ENCODE measurements around the gene VOPP1.

VOPP1 gene

DNA sequence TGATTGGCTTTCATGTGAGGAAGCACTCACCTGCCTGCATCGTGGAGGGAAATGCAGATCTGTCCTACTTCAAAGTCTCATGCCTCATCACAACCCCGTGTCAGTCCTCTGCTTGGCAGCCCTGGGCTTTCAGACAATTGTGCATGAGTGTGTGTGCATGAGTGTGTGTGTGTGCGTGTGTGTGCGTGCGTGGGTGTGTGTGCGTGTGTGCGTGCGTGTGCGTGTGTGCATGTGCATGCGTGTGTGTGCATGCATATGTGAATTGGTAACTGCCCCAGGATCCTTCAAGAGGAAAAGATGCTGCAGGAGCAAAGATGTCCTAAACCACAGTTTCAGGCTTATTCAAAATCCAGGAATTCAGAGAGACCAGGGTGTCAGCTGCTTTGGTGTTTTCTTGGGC is 135.8 kb downstream of the VOPP1 start:
- no peaks in the 10 kb centered on the region for H3K27me3 ChIP-seq (ENCODE audit: insufficient read depth, low read length)
- no peaks in the 10 kb centered on the region for H3K79me2 ChIP-seq (ENCODE audit: control insufficient read depth, insufficient read depth, low read length, unreplicated experiment)
- no peak overlapping the region for H2AFZ ChIP-seq (ENCODE audit: low read length, unreplicated experiment)
- H3K4me1 ChIP-seq (ENCODE audit: control insufficient read depth, insufficient read depth, low read length, unreplicated experiment), result peaks cover 3% of the 10 kb centered on the region
- H3K27ac ChIP-seq (ENCODE audit: low read depth, low read length), result no peak overlapping the region
- H3K36me3 ChIP-seq (ENCODE audit: insufficient read depth, low read length), result no peaks in the 10 kb centered on the region
- H3K4me3 ChIP-seq (ENCODE audit: low read depth, low read length), result no peak overlapping the region

DNA sequence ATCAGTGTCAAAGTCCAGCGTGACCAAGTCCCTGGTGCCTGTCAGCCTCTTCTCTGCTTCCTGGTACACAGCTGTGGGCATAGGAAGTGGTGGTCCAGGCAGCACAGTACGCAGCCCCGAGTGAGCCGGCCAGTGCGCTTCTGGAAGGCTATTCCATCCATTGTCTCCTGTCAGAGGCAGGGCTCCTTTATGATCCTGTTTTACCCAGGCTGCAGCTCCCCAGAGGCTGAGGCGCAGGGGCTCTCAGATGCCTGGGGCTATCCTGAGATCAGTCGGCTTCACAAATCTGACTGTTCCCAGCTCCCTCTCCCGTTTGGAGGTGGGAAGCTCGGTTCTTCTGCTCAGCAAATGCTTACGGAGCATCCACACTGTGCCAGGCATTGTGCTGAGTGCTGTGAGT is 136.8 kb downstream of the VOPP1 start:
- no peaks in the 10 kb centered on the region for H3K27me3 ChIP-seq (ENCODE audit: insufficient read depth, low read length)
- no peak overlapping the region for H3K27ac ChIP-seq (ENCODE audit: low read depth, low read length)
- no peak overlapping the region for H3K4me3 ChIP-seq (ENCODE audit: low read depth, low read length)
- H2AFZ ChIP-seq (ENCODE audit: low read length, unreplicated experiment), result no peak overlapping the region
- no peaks in the 10 kb centered on the region for H3K79me2 ChIP-seq (ENCODE audit: control insufficient read depth, insufficient read depth, low read length, unreplicated experiment)
- no peaks in the 10 kb centered on the region for H3K4me1 ChIP-seq (ENCODE audit: control insufficient read depth, insufficient read depth, low read length, unreplicated experiment)
- H3K36me3 ChIP-seq (ENCODE audit: insufficient read depth, low read length), result no peaks in the 10 kb centered on the region

DNA sequence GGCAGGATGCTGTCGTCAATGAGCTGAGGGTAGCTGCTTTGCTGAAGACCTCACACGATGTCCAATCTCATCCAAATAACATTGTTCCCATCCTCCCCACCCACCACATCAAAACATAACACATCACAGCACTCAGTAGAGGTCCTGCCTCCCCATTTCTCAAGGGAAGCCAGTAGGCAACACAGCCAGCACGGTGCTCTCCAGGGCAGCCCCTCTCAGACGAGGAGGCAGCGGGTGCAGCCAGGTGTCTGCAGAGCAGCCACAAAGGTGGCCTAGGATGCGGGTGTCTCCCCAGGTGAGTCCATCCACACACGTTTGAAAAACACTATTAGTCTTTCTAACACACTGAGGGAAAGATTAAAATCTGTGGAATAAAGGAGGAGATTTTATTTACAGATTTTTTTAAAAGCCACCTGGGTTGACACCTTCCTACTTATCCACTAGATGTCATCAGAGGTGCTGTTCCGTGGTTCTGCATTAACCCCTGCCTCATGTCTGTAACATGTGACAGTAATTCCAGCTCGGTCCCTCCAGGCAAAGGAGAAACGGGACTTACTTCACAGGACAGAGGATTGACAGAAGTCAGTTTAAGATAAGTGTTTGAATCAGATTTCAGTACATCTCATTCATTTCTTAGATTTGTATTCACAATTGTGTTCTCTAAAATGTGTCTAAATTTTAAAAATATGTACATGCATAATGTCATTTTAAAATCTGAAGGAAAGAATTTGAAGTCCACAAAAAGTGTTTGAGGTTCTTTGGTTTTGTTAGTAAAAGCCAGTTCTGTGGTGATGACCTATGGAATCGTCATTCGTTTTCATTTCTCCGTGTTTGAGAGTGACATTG is 139.1 kb downstream of the VOPP1 start:
- Histone ChIP-seq H3K4me1 (ENCODE audit: control insufficient read depth, insufficient read depth, low read length, unreplicated experiment) (no peaks in the 10 kb centered on the region), H3K36me3 (ENCODE audit: insufficient read depth, low read length) (no peaks in the 10 kb centered on the region), H3K4me3 (ENCODE audit: low read depth, low read length) (no peak overlapping the region), H3K27me3 (ENCODE audit: insufficient read depth, low read length) (no peaks in the 10 kb centered on the region), H2AFZ (ENCODE audit: low read length, unreplicated experiment) (no peak overlapping the region), H3K79me2 (ENCODE audit: control insufficient read depth, insufficient read depth, low read length, unreplicated experiment) (no peaks in the 10 kb centered on the region), H3K27ac (ENCODE audit: low read depth, low read length) (no peak overlapping the region)

DNA sequence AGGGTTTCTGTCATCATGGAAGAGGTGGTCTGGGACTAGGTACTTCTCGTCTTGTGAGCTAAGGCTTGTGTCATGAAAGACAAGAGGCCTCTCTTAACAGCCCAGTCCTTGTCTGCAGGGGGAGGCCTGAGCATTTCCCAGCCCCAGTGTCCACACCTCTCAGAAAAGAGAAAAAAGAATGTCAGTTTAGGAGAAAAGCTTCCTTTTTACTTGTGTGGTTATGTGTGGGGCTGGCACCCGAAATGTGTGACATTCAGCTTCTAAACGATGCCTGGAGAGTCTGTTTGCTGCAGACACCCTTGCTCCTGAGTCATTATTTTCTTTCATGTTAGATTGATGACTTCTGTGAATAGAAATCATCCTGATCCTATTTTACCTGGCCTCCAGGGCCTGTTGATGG is 139.8 kb downstream of the VOPP1 start:
- no peak overlapping the region for H3K27ac ChIP-seq (ENCODE audit: low read depth, low read length)
- no peaks in the 10 kb centered on the region for H3K4me1 ChIP-seq (ENCODE audit: control insufficient read depth, insufficient read depth, low read length, unreplicated experiment)
- no peaks in the 10 kb centered on the region for H3K79me2 ChIP-seq (ENCODE audit: control insufficient read depth, insufficient read depth, low read length, unreplicated experiment)
- H3K4me3 ChIP-seq (ENCODE audit: low read depth, low read length), result no peak overlapping the region
- H3K27me3 ChIP-seq (ENCODE audit: insufficient read depth, low read length), result no peaks in the 10 kb centered on the region
- H3K36me3 ChIP-seq (ENCODE audit: insufficient read depth, low read length), result no peaks in the 10 kb centered on the region
- no peak overlapping the region for H2AFZ ChIP-seq (ENCODE audit: low read length, unreplicated experiment)

DNA sequence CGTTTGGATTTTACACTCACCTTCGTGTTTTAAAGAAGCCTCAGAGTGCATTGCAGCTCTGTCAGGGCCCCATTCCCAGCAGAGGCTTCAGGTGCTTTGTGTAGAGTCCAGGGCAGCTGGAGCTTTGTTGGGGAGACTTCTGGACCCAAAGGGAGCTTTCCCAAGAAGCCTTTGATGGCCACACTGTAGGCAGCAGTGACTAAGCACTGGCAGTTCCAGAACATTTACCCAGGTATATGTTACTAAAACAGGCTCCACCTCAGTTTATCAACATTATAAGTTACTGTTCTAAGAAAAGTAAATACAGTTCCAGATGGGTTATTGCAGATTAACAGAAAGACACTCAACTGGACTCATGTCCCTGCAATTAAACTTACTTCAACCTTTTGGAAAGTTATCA is 140.4 kb downstream of the VOPP1 start:
- Histone ChIP-seq H3K36me3 (ENCODE audit: insufficient read depth, low read length) (no peaks in the 10 kb centered on the region), H3K27me3 (ENCODE audit: insufficient read depth, low read length) (no peaks in the 10 kb centered on the region), H3K79me2 (ENCODE audit: control insufficient read depth, insufficient read depth, low read length, unreplicated experiment) (no peaks in the 10 kb centered on the region), H2AFZ (ENCODE audit: low read length, unreplicated experiment) (no peak overlapping the region), H3K4me1 (ENCODE audit: control insufficient read depth, insufficient read depth, low read length, unreplicated experiment) (no peaks in the 10 kb centered on the region), H3K4me3 (ENCODE audit: low read depth, low read length) (no peak overlapping the region), H3K27ac (ENCODE audit: low read depth, low read length) (no peak overlapping the region)

DNA sequence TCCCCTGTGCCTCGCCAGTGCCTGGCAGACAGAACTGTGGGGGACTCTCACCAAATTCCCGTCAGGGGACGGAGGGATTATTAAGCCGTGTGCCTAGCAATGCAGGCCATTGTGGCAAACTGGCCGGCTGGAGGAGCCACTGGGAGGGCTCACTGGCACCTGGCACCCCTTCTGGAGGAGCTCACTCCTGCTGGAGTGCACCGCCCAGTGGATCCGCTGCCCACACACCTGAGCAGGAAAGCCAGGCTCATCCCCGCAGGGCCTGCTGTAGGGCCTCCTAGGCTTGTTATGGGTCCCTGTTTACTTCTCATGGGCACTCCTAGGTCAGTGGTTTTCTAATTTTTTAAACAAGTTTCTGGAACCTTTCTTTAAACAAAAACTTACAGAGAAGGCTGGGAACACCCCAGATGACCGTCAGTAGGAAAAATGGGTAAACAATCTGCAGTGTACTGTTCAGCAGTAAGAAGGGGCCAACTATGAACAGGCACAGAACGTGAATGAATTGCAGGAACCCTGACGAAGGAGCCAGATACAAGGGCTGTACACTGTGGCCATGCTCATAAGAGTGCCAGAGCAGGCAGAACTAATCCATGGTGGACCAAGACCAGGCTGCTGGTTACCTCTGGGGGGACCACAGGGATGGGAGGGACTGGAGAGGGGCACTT is 142.3 kb downstream of the VOPP1 start:
- H2AFZ ChIP-seq (ENCODE audit: low read length, unreplicated experiment), result no peak overlapping the region
- H3K79me2 ChIP-seq (ENCODE audit: control insufficient read depth, insufficient read depth, low read length, unreplicated experiment), result no peaks in the 10 kb centered on the region
- H3K27me3 ChIP-seq (ENCODE audit: insufficient read depth, low read length), result no peaks in the 10 kb centered on the region
- H3K4me3 ChIP-seq (ENCODE audit: low read depth, low read length), result no peak overlapping the region
- H3K4me1 ChIP-seq (ENCODE audit: control insufficient read depth, insufficient read depth, low read length, unreplicated experiment), result no peaks in the 10 kb centered on the region
- H3K36me3 ChIP-seq (ENCODE audit: insufficient read depth, low read length), result peaks cover 4% of the 10 kb centered on the region; the same call in 1 of the 2 replicates
- no peak overlapping the region for H3K27ac ChIP-seq (ENCODE audit: low read depth, low read length)

DNA sequence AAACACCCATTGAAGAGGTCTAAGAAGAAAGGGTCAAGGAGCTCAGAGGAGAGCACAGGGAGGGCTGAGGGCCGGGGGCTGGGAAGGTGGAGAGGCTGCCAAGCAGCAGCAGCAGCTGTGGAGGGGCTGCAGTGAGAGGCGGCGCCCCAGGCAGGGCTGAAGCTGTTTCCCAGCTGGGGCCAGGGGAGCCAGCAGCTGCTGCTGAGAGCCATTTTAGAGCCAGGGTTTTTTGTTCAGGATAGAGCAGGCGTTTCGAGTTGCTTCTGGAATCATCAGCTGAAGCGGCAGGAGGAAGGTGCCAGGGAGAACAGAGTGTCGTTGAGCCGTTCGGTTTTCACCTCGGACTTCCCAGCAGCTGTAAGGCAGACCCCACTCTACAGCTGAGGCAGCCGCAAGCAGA is 144.5 kb downstream of the VOPP1 start:
- H3K79me2 ChIP-seq (ENCODE audit: control insufficient read depth, insufficient read depth, low read length, unreplicated experiment), result no peaks in the 10 kb centered on the region
- H3K4me3 ChIP-seq (ENCODE audit: low read depth, low read length), result no peak overlapping the region
- peaks cover 4% of the 10 kb centered on the region; the same call in 1 of the 2 replicates for H3K36me3 ChIP-seq (ENCODE audit: insufficient read depth, low read length)
- no peak overlapping the region for H3K27ac ChIP-seq (ENCODE audit: low read depth, low read length)
- H3K4me1 ChIP-seq (ENCODE audit: control insufficient read depth, insufficient read depth, low read length, unreplicated experiment), result peaks cover 13% of the 10 kb centered on the region
- no peak overlapping the region for H2AFZ ChIP-seq (ENCODE audit: low read length, unreplicated experiment)
- H3K27me3 ChIP-seq (ENCODE audit: insufficient read depth, low read length), result no peaks in the 10 kb centered on the region

DNA sequence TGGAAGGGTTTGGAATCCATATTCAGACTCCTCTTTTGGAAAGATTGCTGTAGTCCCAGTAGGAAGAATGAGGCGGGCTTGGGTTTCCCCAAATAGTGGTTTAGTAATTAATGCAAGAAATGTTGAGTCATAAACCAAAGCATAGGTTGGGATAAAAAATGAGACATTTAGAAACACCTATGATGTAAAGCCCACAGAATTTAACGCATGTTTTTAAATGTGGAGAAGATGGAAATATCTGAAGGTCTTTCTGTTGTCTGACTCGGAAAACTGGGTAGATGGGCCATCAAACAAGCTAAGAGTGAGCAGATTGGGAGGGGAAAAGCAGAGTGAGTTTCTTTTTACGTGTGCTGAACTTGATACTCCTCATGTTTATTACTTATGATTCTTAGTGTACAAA is 145.0 kb downstream of the VOPP1 start:
- H3K27ac ChIP-seq (ENCODE audit: low read depth, low read length), result no peak overlapping the region
- H3K27me3 ChIP-seq (ENCODE audit: insufficient read depth, low read length), result no peaks in the 10 kb centered on the region
- no peak overlapping the region for H3K4me3 ChIP-seq (ENCODE audit: low read depth, low read length)
- H2AFZ ChIP-seq (ENCODE audit: low read length, unreplicated experiment), result no peak overlapping the region
- peaks cover 13% of the 10 kb centered on the region for H3K4me1 ChIP-seq (ENCODE audit: control insufficient read depth, insufficient read depth, low read length, unreplicated experiment)
- H3K36me3 ChIP-seq (ENCODE audit: insufficient read depth, low read length), result peaks cover 4% of the 10 kb centered on the region; the same call in 1 of the 2 replicates
- no peaks in the 10 kb centered on the region for H3K79me2 ChIP-seq (ENCODE audit: control insufficient read depth, insufficient read depth, low read length, unreplicated experiment)

DNA sequence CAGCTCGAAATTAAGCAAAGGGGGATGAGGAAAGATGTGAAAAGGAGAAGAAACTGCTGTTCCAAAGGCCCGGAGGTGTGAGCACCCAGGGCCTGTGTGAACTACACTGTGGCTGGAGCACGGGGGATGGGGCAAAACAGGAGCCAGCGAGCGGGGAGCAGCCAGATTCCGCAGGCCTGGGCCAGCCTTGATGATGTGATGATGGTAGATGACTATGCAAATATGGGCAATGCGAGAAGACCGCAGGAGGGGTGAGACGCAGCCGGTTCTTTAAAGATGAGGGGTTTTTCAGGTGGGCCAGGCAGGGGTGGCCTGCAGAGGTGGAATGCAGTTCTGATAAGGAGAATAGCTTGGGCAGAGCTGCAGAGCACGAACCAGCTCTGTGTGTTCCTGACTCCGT is 145.6 kb downstream of the VOPP1 start:
- Histone ChIP-seq H3K4me1 (ENCODE audit: control insufficient read depth, insufficient read depth, low read length, unreplicated experiment) (peaks cover 13% of the 10 kb centered on the region), H3K27me3 (ENCODE audit: insufficient read depth, low read length) (no peaks in the 10 kb centered on the region), H2AFZ (ENCODE audit: low read length, unreplicated experiment) (no peak overlapping the region), H3K36me3 (ENCODE audit: insufficient read depth, low read length) (peaks cover 4% of the 10 kb centered on the region; the same call in 1 of the 2 replicates), H3K4me3 (ENCODE audit: low read depth, low read length) (no peak overlapping the region), H3K79me2 (ENCODE audit: control insufficient read depth, insufficient read depth, low read length, unreplicated experiment) (no peaks in the 10 kb centered on the region), H3K27ac (ENCODE audit: low read depth, low read length) (no peak overlapping the region)

DNA sequence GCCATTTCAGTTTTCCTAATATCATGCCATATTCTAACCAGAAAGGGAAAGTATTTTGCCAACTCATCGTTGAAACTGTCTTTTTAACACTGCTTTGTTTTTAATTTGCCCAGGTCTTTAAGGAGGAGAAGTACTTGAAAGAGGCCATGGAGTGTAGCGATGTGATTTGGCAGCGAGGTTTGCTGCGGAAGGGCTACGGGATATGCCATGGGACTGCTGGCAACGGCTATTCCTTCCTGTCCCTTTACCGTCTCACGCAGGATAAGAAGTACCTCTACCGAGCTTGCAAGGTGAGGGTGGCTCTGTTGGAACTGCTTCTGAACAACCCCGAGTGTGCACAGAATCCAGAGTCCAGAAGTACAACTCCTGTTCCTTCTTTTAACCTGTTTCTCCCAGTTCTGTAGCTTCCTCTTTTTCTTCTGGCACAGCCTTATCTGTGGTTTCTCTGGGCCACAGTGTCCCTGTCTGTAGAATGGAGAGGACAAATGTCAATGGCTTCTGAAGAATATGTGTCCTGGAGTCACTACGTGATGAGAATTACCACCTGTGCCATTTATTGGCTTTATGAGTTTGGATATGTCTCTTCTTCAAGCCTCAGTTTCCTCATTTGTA is 147.1 kb downstream of the VOPP1 start:
- H3K27me3 ChIP-seq (ENCODE audit: insufficient read depth, low read length), result no peaks in the 10 kb centered on the region
- H3K27ac ChIP-seq (ENCODE audit: low read depth, low read length), result no peak overlapping the region
- H3K79me2 ChIP-seq (ENCODE audit: control insufficient read depth, insufficient read depth, low read length, unreplicated experiment), result no peaks in the 10 kb centered on the region
- no peak overlapping the region for H2AFZ ChIP-seq (ENCODE audit: low read length, unreplicated experiment)
- no peak overlapping the region for H3K4me3 ChIP-seq (ENCODE audit: low read depth, low read length)
- H3K4me1 ChIP-seq (ENCODE audit: control insufficient read depth, insufficient read depth, low read length, unreplicated experiment), result peaks cover 16% of the 10 kb centered on the region
- H3K36me3 ChIP-seq (ENCODE audit: insufficient read depth, low read length), result peaks cover 4% of the 10 kb centered on the region; the same call in 1 of the 2 replicates
